Measurements from ENCODE around the gene DNAL4.

The DNAL4 gene

DNA sequence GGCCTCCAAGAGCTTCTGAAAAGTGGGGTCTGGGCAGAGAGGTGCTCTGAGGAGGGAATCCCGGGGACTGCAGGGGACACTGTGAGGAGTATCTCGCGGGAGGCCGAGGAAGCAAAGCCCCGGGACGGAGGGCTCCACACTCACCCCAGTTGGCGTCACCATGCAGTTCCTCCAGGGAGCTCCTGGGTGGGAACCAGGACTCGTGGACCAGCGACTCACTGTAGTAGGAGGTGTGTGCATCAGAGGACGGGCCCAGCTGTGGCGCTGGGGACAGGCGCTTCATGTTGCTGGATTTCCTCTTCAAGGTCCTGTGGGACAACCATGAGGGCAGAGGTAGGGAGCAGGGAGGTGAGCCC is 42.9 kb downstream of the DNAL4 start:
- Histone ChIP-seq H3K27me3 (ENCODE audit: control insufficient read depth, insufficient read depth, low read length) (no peaks in the 10 kb centered on the region), H3K4me3 (ENCODE audit: low read length) (no peak overlapping the region), H3K27ac (ENCODE audit: low read depth, low read length) (no peak overlapping the region), H3K36me3 (ENCODE audit: control insufficient read depth, insufficient read depth, low read length) (peaks cover 42% of the 10 kb centered on the region), H3K4me1 (ENCODE audit: control insufficient read depth, insufficient read depth, low read length) (peaks cover 8% of the 10 kb centered on the region), H3K9ac (ENCODE audit: low read length) (no peak overlapping the region)

DNA sequence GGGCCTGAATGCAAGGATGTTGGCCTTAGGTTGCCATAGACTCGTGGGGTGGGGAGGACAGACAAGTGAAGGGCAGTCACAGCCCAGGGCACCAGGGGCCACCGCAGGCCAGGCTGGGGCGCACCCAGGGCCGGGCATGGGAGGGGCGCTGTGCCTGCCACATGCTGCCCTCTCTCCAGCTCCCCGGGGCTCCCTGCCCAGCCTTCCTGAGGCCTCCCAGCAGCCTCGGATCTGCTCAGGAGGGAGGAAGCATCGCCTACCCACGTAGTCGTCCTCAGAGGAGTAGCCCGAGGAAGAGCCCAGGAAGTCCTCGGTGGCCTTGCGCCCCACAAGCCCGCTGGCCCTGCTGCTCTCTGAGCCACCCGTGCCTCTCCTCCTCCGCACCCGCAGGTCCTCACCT is 43.3 kb downstream of the DNAL4 start:
- H3K4me3 ChIP-seq (ENCODE audit: low read length) = no peak overlapping the region
- peaks cover 8% of the 10 kb centered on the region for H3K4me1 ChIP-seq (ENCODE audit: control insufficient read depth, insufficient read depth, low read length)
- H3K9ac ChIP-seq (ENCODE audit: low read length) = no peak overlapping the region
- H3K27me3 ChIP-seq (ENCODE audit: control insufficient read depth, insufficient read depth, low read length) = no peaks in the 10 kb centered on the region
- H3K36me3 ChIP-seq (ENCODE audit: control insufficient read depth, insufficient read depth, low read length) = peaks cover 46% of the 10 kb centered on the region
- no peak overlapping the region for H3K27ac ChIP-seq (ENCODE audit: low read depth, low read length)

DNA sequence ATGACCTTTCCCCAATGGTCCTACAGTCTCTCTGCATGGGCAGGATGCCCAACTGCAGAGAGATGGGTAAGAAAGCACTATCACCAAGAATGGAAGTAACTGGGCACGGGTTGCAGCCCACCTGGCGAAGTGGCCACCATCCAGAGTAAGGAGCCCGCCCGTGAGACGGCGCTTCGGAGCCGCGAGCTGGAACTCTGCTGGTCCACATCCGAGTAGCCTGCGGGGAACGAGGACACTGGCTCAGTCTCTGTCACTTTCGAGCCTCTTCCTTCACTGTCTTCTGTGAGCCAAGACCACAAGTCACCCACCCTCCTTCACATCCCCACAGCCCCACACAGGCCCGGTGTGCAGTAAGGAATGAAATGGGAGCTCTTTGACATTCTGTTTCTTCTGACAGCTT is 43.8 kb downstream of the DNAL4 start:
- Histone ChIP-seq H3K4me3 (ENCODE audit: low read length) (no peak overlapping the region), H3K27me3 (ENCODE audit: control insufficient read depth, insufficient read depth, low read length) (no peaks in the 10 kb centered on the region), H3K36me3 (ENCODE audit: control insufficient read depth, insufficient read depth, low read length) (peaks cover 51% of the 10 kb centered on the region), H3K27ac (ENCODE audit: low read depth, low read length) (no peak overlapping the region), H3K9ac (ENCODE audit: low read length) (no peak overlapping the region), H3K4me1 (ENCODE audit: control insufficient read depth, insufficient read depth, low read length) (peaks cover 8% of the 10 kb centered on the region)

DNA sequence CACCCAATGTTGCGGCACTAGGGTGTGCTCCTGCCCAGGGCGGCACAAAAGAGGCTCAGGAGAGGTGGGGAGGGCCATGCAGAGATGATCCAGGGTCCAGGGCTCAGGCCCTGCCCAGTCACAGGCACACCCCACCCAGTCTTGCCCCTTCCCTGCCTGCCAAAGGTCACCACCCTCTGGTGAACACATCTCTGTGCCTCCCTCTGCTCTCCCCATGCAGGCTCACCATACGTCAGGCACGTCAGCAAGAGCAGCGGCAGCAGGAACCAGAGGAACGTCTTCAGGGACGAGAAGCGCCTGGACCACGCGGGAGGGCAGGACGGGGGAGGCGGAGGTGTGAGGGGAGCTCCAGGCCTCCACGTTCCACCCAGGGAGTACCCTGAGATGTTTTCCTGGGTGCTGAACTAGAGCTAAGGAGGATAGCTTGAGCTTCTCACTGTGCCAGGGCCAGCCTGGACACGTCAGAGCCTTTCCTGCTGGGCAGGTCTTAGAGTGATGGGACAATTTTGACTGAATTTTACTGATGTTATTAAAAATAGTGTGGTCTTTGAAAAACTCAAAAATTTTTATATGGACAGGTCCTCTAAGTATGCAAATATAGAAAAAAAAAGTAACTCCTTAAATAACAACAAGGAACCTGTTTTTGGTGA is 45.3 kb downstream of the DNAL4 start:
- no peak overlapping the region for H3K9ac ChIP-seq (ENCODE audit: low read length)
- H3K27ac ChIP-seq (ENCODE audit: low read depth, low read length) = no peak overlapping the region
- H3K27me3 ChIP-seq (ENCODE audit: control insufficient read depth, insufficient read depth, low read length) = no peaks in the 10 kb centered on the region
- peaks cover 60% of the 10 kb centered on the region for H3K36me3 ChIP-seq (ENCODE audit: control insufficient read depth, insufficient read depth, low read length)
- H3K4me3 ChIP-seq (ENCODE audit: low read length) = no peak overlapping the region
- peaks cover under 1% of the 10 kb centered on the region for H3K4me1 ChIP-seq (ENCODE audit: control insufficient read depth, insufficient read depth, low read length)

DNA sequence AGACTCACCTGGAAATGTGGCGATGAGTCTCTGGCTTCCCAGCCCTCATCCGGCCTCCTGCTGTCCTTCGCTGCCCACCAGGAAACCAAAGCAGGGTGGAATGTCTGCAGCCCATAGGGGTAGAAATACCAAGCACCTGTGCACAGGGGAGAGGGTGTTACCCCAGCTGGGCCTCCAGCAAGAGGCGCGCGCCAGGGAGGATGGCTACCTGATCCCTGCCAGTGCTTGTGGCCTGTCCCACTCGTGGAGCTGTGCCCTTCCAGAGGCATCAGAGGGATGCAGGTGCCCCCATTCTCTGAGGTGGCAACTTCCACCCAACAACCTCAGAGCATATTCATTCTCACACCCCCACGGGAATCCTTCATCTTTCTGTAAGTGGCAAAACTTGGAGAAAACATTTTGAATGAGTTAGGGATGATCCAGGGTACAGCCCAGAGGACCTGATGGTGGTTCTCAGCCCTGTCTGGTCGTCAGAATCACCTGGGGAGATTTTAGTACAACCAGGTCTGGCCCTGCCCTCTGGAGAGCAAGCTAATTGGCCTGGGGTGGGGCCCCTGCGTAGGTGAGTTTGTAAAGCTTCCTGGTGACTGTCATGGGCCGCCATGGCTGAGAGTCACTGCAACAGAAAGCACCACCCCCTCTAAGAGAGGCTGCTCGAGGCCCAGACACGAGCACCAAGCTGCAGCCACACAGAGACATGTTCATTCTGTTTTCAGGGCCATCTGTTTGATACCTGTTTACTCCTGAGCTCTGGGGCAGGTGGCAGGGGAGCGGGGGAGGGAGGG is 48.1 kb downstream of the DNAL4 start:
- no peak overlapping the region for H3K4me3 ChIP-seq (ENCODE audit: low read length)
- H3K4me1 ChIP-seq (ENCODE audit: control insufficient read depth, insufficient read depth, low read length) = no peaks in the 10 kb centered on the region
- H3K36me3 ChIP-seq (ENCODE audit: control insufficient read depth, insufficient read depth, low read length) = peaks cover 68% of the 10 kb centered on the region
- H3K27ac ChIP-seq (ENCODE audit: low read depth, low read length) = no peak overlapping the region
- no peak overlapping the region for H3K9ac ChIP-seq (ENCODE audit: low read length)
- H3K27me3 ChIP-seq (ENCODE audit: control insufficient read depth, insufficient read depth, low read length) = no peaks in the 10 kb centered on the region

DNA sequence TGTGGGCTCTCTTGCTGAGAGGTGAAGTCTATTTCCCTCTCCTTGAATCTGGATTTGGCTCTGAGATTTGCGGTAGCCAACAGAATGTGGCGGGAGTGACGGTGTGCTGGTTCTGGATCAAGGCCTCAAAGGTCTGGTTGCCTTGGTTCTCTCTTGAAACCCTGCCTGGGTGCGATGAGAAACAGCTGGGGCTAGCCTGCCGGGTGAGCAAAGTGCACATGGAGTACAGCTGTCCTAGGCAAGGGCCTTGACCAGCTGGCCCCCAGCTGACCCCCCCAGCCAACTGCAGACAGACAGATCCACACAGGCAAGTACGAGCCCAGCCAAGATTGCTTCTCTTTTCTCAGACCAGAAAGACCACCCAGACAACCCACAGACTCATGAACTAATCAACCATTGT is 49.0 kb downstream of the DNAL4 start:
- H3K4me3 ChIP-seq (ENCODE audit: low read length) = no peak overlapping the region
- H3K27ac ChIP-seq (ENCODE audit: low read depth, low read length) = no peak overlapping the region
- no peaks in the 10 kb centered on the region for H3K4me1 ChIP-seq (ENCODE audit: control insufficient read depth, insufficient read depth, low read length)
- H3K9ac ChIP-seq (ENCODE audit: low read length) = no peak overlapping the region
- H3K36me3 ChIP-seq (ENCODE audit: control insufficient read depth, insufficient read depth, low read length) = peaks cover 68% of the 10 kb centered on the region
- H3K27me3 ChIP-seq (ENCODE audit: control insufficient read depth, insufficient read depth, low read length) = no peaks in the 10 kb centered on the region

DNA sequence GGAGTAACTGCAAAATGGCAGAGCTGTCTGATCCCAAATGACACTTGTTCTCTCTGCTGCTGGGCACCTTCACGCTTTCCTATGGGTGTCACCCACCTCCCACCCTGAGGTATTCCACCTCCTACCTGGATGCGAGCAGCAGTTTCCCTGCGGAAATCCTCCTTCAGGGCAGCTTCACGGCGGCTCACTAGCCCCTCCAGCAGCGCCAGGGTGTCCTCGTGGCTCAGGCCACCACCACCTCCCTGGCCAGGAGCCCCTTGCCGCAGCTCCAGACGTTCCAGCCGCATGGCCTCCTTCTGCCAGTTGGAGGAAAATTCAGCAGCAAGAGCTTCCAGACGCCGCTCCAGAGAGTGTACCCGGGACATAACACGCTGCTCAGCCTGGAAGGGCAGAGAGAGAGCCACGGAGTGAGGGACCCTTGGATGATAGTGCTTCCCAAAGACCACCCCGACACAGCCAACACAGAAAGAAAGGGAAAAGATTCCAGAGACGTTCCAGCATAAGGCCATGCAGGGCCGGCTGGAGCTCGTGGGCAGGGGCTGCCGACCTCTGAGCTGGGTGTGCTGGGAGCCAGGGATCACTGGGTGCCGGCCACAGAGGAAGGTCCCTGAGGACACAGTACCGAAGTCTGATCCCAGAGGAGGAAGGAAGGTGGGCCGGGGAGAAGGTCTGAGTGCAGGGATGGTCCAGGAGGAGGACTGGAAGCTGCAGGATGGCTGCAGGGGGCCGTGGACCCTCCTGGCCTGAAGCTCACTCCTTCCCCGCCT is 51.6 kb downstream of the DNAL4 start:
- Histone ChIP-seq H3K27ac (ENCODE audit: low read depth, low read length) (no peak overlapping the region), H3K4me1 (ENCODE audit: control insufficient read depth, insufficient read depth, low read length) (no peaks in the 10 kb centered on the region), H3K27me3 (ENCODE audit: control insufficient read depth, insufficient read depth, low read length) (no peaks in the 10 kb centered on the region), H3K4me3 (ENCODE audit: low read length) (no peak overlapping the region), H3K36me3 (ENCODE audit: control insufficient read depth, insufficient read depth, low read length) (peaks cover 78% of the 10 kb centered on the region), H3K9ac (ENCODE audit: low read length) (no peak overlapping the region)

DNA sequence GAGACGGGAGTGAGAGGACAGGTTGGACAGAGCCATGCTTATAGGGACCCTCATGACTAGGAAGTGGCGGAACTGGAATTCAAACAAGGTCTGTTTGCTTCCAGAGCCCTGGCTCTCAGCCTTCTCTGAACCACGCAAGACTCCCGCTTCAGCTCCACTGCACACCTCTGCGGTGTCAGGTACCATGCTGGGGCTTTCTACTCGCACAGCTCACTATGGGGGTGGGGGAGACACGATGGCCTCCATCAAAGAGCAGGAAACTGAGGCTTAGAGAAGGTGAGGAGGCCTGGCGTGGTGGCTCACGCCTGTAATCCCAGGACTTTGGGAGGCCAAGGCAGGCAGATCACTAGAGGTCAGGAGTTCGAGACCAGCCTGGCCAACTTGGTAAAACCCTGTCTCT is 52.4 kb downstream of the DNAL4 start:
- Histone ChIP-seq H3K9ac (ENCODE audit: low read length) (no peak overlapping the region), H3K27me3 (ENCODE audit: control insufficient read depth, insufficient read depth, low read length) (no peaks in the 10 kb centered on the region), H3K4me1 (ENCODE audit: control insufficient read depth, insufficient read depth, low read length) (no peaks in the 10 kb centered on the region), H3K27ac (ENCODE audit: low read depth, low read length) (no peak overlapping the region), H3K36me3 (ENCODE audit: control insufficient read depth, insufficient read depth, low read length) (peaks cover 84% of the 10 kb centered on the region), H3K4me3 (ENCODE audit: low read length) (no peak overlapping the region)

DNA sequence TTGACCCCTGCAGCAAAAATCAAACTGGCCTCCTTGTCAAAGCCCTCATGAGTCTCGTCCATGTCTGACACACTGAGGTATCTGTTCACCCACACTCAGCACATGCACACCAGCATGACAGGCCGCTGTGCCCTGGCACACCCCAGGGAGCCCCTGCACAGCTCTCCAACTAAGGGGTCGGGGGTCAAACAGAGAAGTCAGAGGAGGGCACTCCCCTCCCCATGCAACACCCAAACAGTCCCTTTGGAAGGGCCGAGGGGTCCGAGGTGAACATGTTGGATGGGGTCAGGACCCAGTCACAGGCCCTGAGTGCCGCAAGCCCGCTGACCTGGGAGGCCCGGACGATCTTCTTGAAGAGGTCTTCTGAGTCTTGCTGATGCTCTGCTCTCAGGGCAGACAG is 52.8 kb downstream of the DNAL4 start:
- no peak overlapping the region for H3K27ac ChIP-seq (ENCODE audit: low read depth, low read length)
- no peaks in the 10 kb centered on the region for H3K4me1 ChIP-seq (ENCODE audit: control insufficient read depth, insufficient read depth, low read length)
- H3K36me3 ChIP-seq (ENCODE audit: control insufficient read depth, insufficient read depth, low read length) = peaks cover 84% of the 10 kb centered on the region
- H3K27me3 ChIP-seq (ENCODE audit: control insufficient read depth, insufficient read depth, low read length) = no peaks in the 10 kb centered on the region
- H3K9ac ChIP-seq (ENCODE audit: low read length) = no peak overlapping the region
- H3K4me3 ChIP-seq (ENCODE audit: low read length) = no peak overlapping the region

DNA sequence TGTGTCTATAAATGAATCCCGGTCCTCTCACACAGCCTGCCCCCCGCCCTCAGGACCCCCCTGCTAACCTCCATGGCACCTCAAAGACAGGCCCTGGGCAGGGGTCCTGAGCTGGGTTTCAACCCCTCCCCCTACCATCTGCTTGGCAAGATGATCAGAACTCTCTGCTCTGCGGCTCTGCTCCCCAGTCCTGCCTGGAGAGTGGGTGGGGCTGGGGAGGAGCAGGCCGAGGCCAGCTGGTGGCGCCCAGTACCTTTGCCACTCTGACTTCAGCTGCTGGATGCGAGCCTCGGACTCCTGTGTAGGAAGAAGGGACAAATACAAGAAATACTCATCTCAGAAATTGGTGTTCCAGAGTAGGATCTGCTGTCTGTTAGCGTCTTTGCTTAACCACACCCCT is 53.2 kb downstream of the DNAL4 start:
- H3K27me3 ChIP-seq (ENCODE audit: control insufficient read depth, insufficient read depth, low read length) = no peaks in the 10 kb centered on the region
- no peaks in the 10 kb centered on the region for H3K4me1 ChIP-seq (ENCODE audit: control insufficient read depth, insufficient read depth, low read length)
- H3K27ac ChIP-seq (ENCODE audit: low read depth, low read length) = no peak overlapping the region
- H3K36me3 ChIP-seq (ENCODE audit: control insufficient read depth, insufficient read depth, low read length) = peaks cover 84% of the 10 kb centered on the region
- no peak overlapping the region for H3K4me3 ChIP-seq (ENCODE audit: low read length)
- no peak overlapping the region for H3K9ac ChIP-seq (ENCODE audit: low read length)

DNA sequence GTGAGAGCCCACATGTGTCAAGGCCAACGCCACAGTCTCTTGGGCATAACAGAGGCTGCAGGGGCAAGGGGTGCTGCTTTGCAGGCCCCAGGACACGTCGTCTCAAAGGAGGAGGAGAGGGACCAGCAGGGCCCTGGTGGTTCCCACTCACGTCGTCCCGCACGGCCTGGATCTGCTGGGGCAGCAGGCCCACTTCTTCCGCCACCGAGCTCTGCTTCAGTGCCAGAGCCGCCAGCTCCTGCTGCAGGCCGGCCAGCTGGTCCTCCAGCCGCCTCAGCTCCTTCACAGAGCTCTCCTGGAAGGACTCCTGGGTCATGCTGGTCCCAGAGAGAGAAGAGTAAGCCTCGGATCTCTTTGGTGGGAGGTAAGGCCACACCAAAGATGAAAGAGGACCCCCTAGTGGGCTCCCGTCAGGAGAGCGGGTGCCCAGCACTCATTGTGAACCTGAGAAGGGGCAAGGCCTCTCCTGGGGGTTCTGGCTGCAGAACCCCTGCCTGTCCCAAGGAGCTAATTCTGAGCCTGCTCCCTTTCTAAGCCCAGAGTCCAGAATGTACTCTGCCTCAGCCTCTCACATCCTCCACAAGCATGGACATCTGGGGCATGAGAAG is 53.7 kb downstream of the DNAL4 start:
- Histone ChIP-seq H3K36me3 (ENCODE audit: control insufficient read depth, insufficient read depth, low read length) (peaks cover 83% of the 10 kb centered on the region), H3K4me3 (ENCODE audit: low read length) (no peak overlapping the region), H3K9ac (ENCODE audit: low read length) (no peak overlapping the region), H3K27ac (ENCODE audit: low read depth, low read length) (no peak overlapping the region), H3K27me3 (ENCODE audit: control insufficient read depth, insufficient read depth, low read length) (no peaks in the 10 kb centered on the region), H3K4me1 (ENCODE audit: control insufficient read depth, insufficient read depth, low read length) (no peaks in the 10 kb centered on the region)

DNA sequence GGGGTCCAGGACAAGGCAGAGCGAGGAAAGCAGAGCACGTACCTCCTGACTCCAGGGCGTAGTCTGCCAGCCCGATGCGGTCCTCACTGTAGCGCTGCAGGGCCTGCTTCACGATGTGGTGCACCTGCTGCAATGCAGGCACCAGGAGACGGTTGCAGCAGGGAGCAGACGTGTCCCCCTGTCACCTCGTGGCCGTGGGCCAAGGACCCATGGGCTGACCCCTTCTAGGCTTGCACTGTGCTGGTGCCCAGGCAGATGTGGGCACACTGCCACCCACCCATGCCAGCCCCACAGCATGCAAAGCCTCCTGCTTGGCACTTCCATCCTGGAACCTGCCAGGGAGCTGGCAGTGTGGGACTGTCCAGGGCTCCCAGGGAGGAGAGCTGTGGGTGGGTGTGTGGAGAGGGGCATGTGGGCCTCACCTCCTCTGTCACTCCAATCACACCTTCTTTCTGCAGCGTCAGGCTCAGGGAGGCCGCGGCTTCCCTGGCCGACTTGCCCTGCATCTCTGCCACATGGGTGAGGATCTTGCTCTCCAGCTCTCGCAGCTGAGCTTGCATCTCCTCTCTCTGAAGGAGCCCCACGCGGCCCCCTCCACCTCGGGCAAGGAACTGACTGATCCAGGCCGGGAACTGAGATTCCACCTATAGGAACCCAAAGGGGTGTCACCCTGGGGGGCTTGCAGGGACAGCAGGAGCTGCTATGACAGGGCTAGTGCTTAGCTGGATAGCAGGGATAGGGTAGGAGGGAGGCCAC is 54.5 kb downstream of the DNAL4 start:
- Histone ChIP-seq H3K9ac (ENCODE audit: low read length) (no peak overlapping the region), H3K27me3 (ENCODE audit: control insufficient read depth, insufficient read depth, low read length) (no peaks in the 10 kb centered on the region), H3K4me1 (ENCODE audit: control insufficient read depth, insufficient read depth, low read length) (peaks cover under 1% of the 10 kb centered on the region), H3K36me3 (ENCODE audit: control insufficient read depth, insufficient read depth, low read length) (peaks cover 76% of the 10 kb centered on the region), H3K4me3 (ENCODE audit: low read length) (no peak overlapping the region), H3K27ac (ENCODE audit: low read depth, low read length) (no peak overlapping the region)
